ENCODE measurements around the gene FOXA1. TPM values are rescaled to one million over a fixed set of nuclear protein-coding genes. Genes with fewer than 3 reads are reported as not detected.

FOXA1 gene
- total and polyA plus RNA-seq, 10 donors, result not detected

- intact Hi-C loops (cut with DNase I; ENCODE audit: low total_unique reads), result no loop called here
- H3K4me3 ChIP-seq, result no peak overlapping the region
- no peaks in the 10 kb centered on the region for H3K36me3 ChIP-seq
- H3K27me3 ChIP-seq (replicated peaks in 1 of 7), result no peaks in the 10 kb centered on the region
- no peak for TF ChIP-seq POLR2AphosphoS5 (IDR thresholded peaks at IDR 0.05)
- no peak for TF ChIP-seq POLR2A (IDR thresholded peaks at IDR 0.05)
- TF ChIP-seq, protein P1, sequence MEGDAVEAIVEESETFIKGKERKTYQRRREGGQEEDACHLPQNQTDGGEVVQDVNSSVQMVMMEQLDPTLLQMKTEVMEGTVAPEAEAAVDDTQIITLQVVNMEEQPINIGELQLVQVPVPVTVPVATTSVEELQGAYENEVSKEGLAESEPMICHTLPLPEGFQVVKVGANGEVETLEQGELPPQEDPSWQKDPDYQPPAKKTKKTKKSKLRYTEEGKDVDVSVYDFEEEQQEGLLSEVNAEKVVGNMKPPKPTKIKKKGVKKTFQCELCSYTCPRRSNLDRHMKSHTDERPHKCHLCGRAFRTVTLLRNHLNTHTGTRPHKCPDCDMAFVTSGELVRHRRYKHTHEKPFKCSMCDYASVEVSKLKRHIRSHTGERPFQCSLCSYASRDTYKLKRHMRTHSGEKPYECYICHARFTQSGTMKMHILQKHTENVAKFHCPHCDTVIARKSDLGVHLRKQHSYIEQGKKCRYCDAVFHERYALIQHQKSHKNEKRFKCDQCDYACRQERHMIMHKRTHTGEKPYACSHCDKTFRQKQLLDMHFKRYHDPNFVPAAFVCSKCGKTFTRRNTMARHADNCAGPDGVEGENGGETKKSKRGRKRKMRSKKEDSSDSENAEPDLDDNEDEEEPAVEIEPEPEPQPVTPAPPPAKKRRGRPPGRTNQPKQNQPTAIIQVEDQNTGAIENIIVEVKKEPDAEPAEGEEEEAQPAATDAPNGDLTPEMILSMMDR (IDR thresholded peaks at IDR 0.05 in 8 of 11, conservative IDR thresholded peaks at IDR 0.05 in 3 of 11), result no peak
- no peaks in the 10 kb centered on the region for H3K9me3 ChIP-seq
- DNase-seq, result no peak
- H3K27ac ChIP-seq, result no peak overlapping the region
- WGBS, 5 donors, result 85 to 98% (median 90%) methylated on average over 1 of the region's 1 CpG
- no peaks in the 10 kb centered on the region for H3K4me1 ChIP-seq
Observed at GRCh38 chr14:37641117-37641516, 46.1 kb upstream of the FOXA1 start.

GRCh38 chr14:37638599-37638998 lies 43.5 kb upstream of the FOXA1 start:
- no peak for DNase-seq
- 68 to 88% (median 78%) methylated on average over 2 of the region's 2 CpGs for WGBS, 5 donors
- Histone ChIP-seq H3K9me3 (peaks cover 0 to 4% (median 0%) of the 10 kb centered on the region in 8 donors), H3K27ac (no peak overlapping the region), H3K36me3 (no peaks in the 10 kb centered on the region), H3K4me1 (no peaks in the 10 kb centered on the region), H3K4me3 (no peak overlapping the region), H3K27me3 (replicated peaks in 1 of 7) (no peaks in the 10 kb centered on the region)
- intact Hi-C loops (cut with DNase I; ENCODE audit: low total_unique reads), result no loop called here
- TF ChIP-seq, protein P1 (IDR thresholded peaks at IDR 0.05 in 8 of 11, conservative IDR thresholded peaks at IDR 0.05 in 3 of 11), result no peak
- TF ChIP-seq POLR2A (IDR thresholded peaks at IDR 0.05) (no peak), POLR2AphosphoS5 (IDR thresholded peaks at IDR 0.05) (no peak)

GRCh38 chr14:37637341-37637740 lies 42.3 kb upstream of the FOXA1 start:
- Histone ChIP-seq H3K9me3 (peaks cover 0 to 16% (median 3%) of the 10 kb centered on the region in 8 donors), H3K27ac (no peak overlapping the region), H3K4me3 (no peak overlapping the region), H3K27me3 (replicated peaks in 1 of 7) (peaks cover 0 to 10% (median 0%) of the 10 kb centered on the region in 7 donors), H3K4me1 (no peaks in the 10 kb centered on the region), H3K36me3 (no peaks in the 10 kb centered on the region)
- DNase-seq, result no peak
- intact Hi-C loops (cut with DNase I; ENCODE audit: low total_unique reads), result no loop called here
- TF ChIP-seq POLR2AphosphoS5 (IDR thresholded peaks at IDR 0.05), result no peak
- TF ChIP-seq, protein P1 (IDR thresholded peaks at IDR 0.05 in 8 of 11, conservative IDR thresholded peaks at IDR 0.05 in 3 of 11), result no peak
- no peak for TF ChIP-seq POLR2A (IDR thresholded peaks at IDR 0.05)
- 54 to 83% (median 77%) methylated on average over 4 of the region's 4 CpGs for WGBS, 5 donors

DNA sequence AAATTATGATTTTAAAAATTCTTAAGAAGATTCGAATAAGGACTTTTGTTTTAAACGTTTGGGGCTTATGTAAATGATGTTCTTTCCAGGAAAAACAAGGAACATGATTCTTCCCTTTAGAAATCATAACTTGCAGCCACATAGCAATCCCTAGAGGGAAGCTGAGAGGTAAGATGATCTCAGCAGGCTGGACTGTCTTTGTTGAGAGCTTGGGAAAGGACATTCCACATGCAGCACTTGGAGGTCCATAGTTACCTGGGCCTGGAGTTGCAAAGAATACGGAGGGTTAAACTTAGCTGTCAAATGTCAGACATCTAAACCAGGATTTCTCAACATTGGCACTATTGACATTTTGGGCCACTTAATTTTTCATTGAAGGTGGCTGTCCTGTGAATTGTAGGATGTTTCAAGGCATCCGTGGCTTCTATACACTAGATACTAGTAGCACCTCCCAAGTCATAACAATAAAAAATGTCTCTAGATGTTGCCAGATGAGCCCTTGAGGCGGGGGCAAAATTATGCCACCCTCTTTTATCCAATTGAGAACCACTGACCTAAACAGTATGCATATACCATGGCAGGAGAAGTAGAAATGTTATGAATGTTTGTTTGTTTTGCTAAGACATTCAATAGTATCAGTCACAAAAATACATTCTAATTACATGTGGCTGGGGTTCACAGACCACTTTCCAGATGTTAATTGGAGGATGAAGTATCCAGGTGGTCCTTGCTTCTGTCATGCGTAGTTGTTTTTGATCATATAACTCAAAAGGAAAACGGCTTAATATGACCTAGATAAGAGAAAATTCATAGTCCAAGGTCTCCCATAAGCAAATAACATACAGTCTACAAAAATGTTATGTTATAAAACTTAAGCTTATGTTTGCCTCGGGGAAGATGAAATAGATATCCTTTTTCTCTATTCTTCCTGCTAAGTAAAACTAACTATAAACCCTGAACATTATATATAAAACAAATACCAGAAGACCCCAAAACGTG lies 30.8 kb upstream of the FOXA1 start:
- peaks cover 0 to 10% (median 0%) of the 10 kb centered on the region in 6 donors for H3K4me1 ChIP-seq
- TF ChIP-seq, protein P1 (IDR thresholded peaks at IDR 0.05 in 8 of 11, conservative IDR thresholded peaks at IDR 0.05 in 3 of 11), result no peak
- WGBS, 5 donors, result 63 to 78% (median 72%) methylated on average over 9 of the region's 9 CpGs
- intact Hi-C loops (cut with DNase I; ENCODE audit: low total_unique reads), result no loop called here
- H3K9me3 ChIP-seq, result peaks cover 0 to 37% (median 15%) of the 10 kb centered on the region in 8 donors
- H3K4me3 ChIP-seq, result no peak overlapping the region
- H3K27me3 ChIP-seq (replicated peaks in 1 of 7), result peaks cover 0 to 36% (median 11%) of the 10 kb centered on the region in 7 donors
- H3K36me3 ChIP-seq, result no peaks in the 10 kb centered on the region
- DNase-seq, result no peak
- H3K27ac ChIP-seq, result no peak overlapping the region

Measured in spleen (tissue), 11 donors.